IMR-90 (cell line): Measurements from ENCODE around the gene LRRC10B. TPM values are rescaled to one million over a fixed set of nuclear protein-coding genes. Genes with fewer than 3 reads are reported as not detected.

Source experiments
- ATAC-seq: fragments of 200-7000 bp; cut with Tn5 transposase; 2 replicates; pipeline ENCODE4 v1.9.1; 2020; ENCODE audit warnings: low read depth, mild to moderate bottlenecking, moderate library complexity
- BruUV-seq: library from RNA; stranded (reverse); fragments of 400-500 nt; replicated peaks from 2 replicates; lab custom pipeline; 2021; lab: Mats Ljungman, UMichigan
- CTCF ChIA-PET: fragments of 300-600 bp; formaldehyde crosslinking; extraction: SDS; loops from one replicate; lab custom pipeline; 2021; ENCODE audit warnings: antibody characterized with exemption; lab: Yijun Ruan, JAX
- POLR2A ChIA-PET: fragments of 300-600 bp; sonication (Branson Sonifier 250); formaldehyde crosslinking; loops from one replicate; lab custom pipeline; 2022; ENCODE audit warnings: antibody characterized with exemption; ENCODE audit not compliant: unreplicated experiment; lab: Charles Lee
- DNase-seq: peaks from one replicate; pipeline ENCODE4 v3.0.0; 2013
- H2AFZ ChIP-seq: replicated peaks from 2 replicates; pipeline ENCODE3; 2013; ENCODE audit warnings: low read length, mild to moderate bottlenecking; ENCODE audit not compliant: poor library complexity
- H2AK5ac ChIP-seq: 2 replicates; pipeline ENCODE4 v1.6.1; 2013; ENCODE audit warnings: low read depth, low read length, inconsistent platforms
- H2AK9ac ChIP-seq: replicated peaks from 2 replicates; pipeline ENCODE3; 2013; ENCODE audit warnings: mild to moderate bottlenecking, low read depth, low read length, moderate library complexity; ENCODE audit not compliant: poor library complexity
- H2BK120ac ChIP-seq: 2 replicates; pipeline ENCODE4 v1.6.1; 2013; ENCODE audit warnings: low read depth, low read length, inconsistent platforms
- H2BK15ac ChIP-seq: 3 replicates; pipeline ENCODE4 v1.6.1; 2013; ENCODE audit warnings: low read depth, low read length, inconsistent platforms
- H2BK20ac ChIP-seq: 2 replicates; pipeline ENCODE4 v1.6.1; 2013; ENCODE audit warnings: low read depth, mild to moderate bottlenecking, inconsistent platforms, low read length, moderate library complexity
- H2BK5ac ChIP-seq: 2 replicates; pipeline ENCODE4 v1.6.1; 2013; ENCODE audit warnings: mild to moderate bottlenecking, low read depth, low read length, inconsistent platforms; ENCODE audit not compliant: poor library complexity, severe bottlenecking
- H3K14ac ChIP-seq: replicated peaks from 2 replicates; pipeline ENCODE4 v1.6.1; 2013; ENCODE audit warnings: low read depth, low read length, inconsistent platforms
- H3K18ac ChIP-seq: 2 replicates; pipeline ENCODE4 v1.6.1; 2013; ENCODE audit warnings: low read depth, low read length, control low read depth
- H3K23ac ChIP-seq: 2 replicates; pipeline ENCODE4 v1.6.1; 2013; ENCODE audit warnings: low read depth, low read length, inconsistent platforms
- H3K27ac ChIP-seq: 2 replicates; pipeline ENCODE4 v1.5.1; 2013; ENCODE audit warnings: mild to moderate bottlenecking, control low read depth, low read length; ENCODE audit not compliant: insufficient read depth
- H3K27me3 ChIP-seq: 2 replicates; pipeline ENCODE4 v1.6.1; 2013; ENCODE audit warnings: low read length; ENCODE audit not compliant: control insufficient read depth, insufficient read depth
- H3K36me3 ChIP-seq: 2 replicates; pipeline ENCODE4 v1.6.1; 2013; ENCODE audit warnings: low read length, mixed read lengths; ENCODE audit not compliant: control insufficient read depth, insufficient read depth
- H3K4ac ChIP-seq: 2 replicates; pipeline ENCODE4 v1.6.1; 2013; ENCODE audit warnings: low read depth, low read length, inconsistent platforms
- H3K4me1 ChIP-seq: 2 replicates; pipeline ENCODE4 v1.6.1; 2013; ENCODE audit warnings: low read length, mixed read lengths; ENCODE audit not compliant: control insufficient read depth, insufficient read depth
- H3K4me2 ChIP-seq: 2 replicates; pipeline ENCODE4 v1.6.1; 2013; ENCODE audit warnings: low read depth, mild to moderate bottlenecking, control low read depth, low read length, moderate library complexity
- H3K4me3 ChIP-seq: 2 replicates; pipeline ENCODE4 v1.5.1; 2013; ENCODE audit warnings: low read depth, mild to moderate bottlenecking, control low read depth, low read length, moderate library complexity; ENCODE audit not compliant: insufficient read depth
- H3K56ac ChIP-seq: 2 replicates; pipeline ENCODE4 v1.6.1; 2013; ENCODE audit warnings: low read length, inconsistent platforms; ENCODE audit not compliant: insufficient read depth; ENCODE audit errors: extremely low read depth
- H3K79me1 ChIP-seq, 2 experiments: 2 replicates each; pipeline ENCODE4 v1.6.1; 2013; ENCODE audit warnings: low read length in 2 of 2, inconsistent platforms in 1 of 2, low read depth in 1 of 2
- H3K9ac ChIP-seq: 2 replicates; pipeline ENCODE4 v1.6.1; 2013; ENCODE audit warnings: low read depth, low read length, control low read depth
- H3K9me1 ChIP-seq: 2 replicates; pipeline ENCODE4 v1.6.1; 2013; ENCODE audit warnings: low read length, inconsistent platforms; ENCODE audit not compliant: insufficient read depth
- H3K9me3 ChIP-seq: 2 replicates; pipeline ENCODE4 v1.6.1; 2013; ENCODE audit warnings: low read length; ENCODE audit not compliant: control insufficient read depth, insufficient read depth
- H4K20me1 ChIP-seq: 2 replicates; pipeline ENCODE4 v1.6.1; 2013; ENCODE audit warnings: low read length, inconsistent platforms; ENCODE audit not compliant: insufficient read depth
- H4K5ac ChIP-seq: 2 replicates; pipeline ENCODE4 v1.6.1; 2013; ENCODE audit warnings: mild to moderate bottlenecking, low read depth, low read length, control low read depth
- H4K8ac ChIP-seq, 2 experiments: 2 replicates each; pipeline ENCODE4 v1.6.1; 2013; ENCODE audit warnings: low read depth in 2 of 2, low read length in 2 of 2, control low read depth in 1 of 2, inconsistent platforms in 1 of 2
- H4K91ac ChIP-seq: 2 replicates; pipeline ENCODE4 v1.6.1; 2013; ENCODE audit warnings: low read depth, low read length, inconsistent platforms; ENCODE audit not compliant: insufficient read depth
- FOS ChIP-seq: fragments of 150-350 bp; IDR thresholded peaks from 2 replicates; pipeline ENCODE4 v1.6.1; 2016; ENCODE audit warnings: low read depth, low read length
- MAZ ChIP-seq: IDR thresholded peaks from 2 replicates; pipeline ENCODE4 v1.6.1; 2012; ENCODE audit warnings: low read depth, mild to moderate bottlenecking, low read length, improper control_type of control experiment, moderate library complexity, borderline replicate concordance
- POLR2A ChIP-seq: IDR thresholded peaks from 2 replicates; pipeline ENCODE4 v1.6.1; 2012; ENCODE audit warnings: mild to moderate bottlenecking, low read depth, low read length
- RAD21 ChIP-seq: IDR thresholded peaks from 2 replicates; pipeline ENCODE4 v1.6.1; 2012; ENCODE audit warnings: low read length, improper control_type of control experiment
- SMC3 ChIP-seq: fragments of 150-350 bp; IDR thresholded peaks from 2 replicates; pipeline ENCODE4 v1.6.1; 2016; ENCODE audit warnings: low read depth, mild to moderate bottlenecking, antibody characterized with exemption, low read length, moderate library complexity
- WGBS, 2 experiments: methylation state at CpG; one replicate each; pipeline versions ENCODE4 v1.1.5 to v1.1.7; 2013; ENCODE audit warnings: missing lambda C conversion rate in 2 of 2; ENCODE audit not compliant: insufficient read length in 1 of 2; ENCODE audit errors: extremely low coverage in 2 of 2; 5-methylcytosine and 5-hydroxymethylcytosine counted together
- dilution Hi-C: fragments of 300-500 bp; cut with HindIII; formaldehyde crosslinking; loops from one replicate; pipeline ENCODE4 v1.14.3; 2018; ENCODE audit warnings: low sequenced_read_pairs; ENCODE audit not compliant: unreplicated experiment
- in situ Hi-C: fragments of 300-500 bp; cut with MboI; formaldehyde crosslinking; loops from 3 replicates; pipeline ENCODE4 v1.14.3; 2019; ENCODE audit warnings: low sequenced_read_pairs, inconsistent platforms, mixed read lengths
- intact Hi-C: fragments of 100-400 bp; cut with micrococcal nuclease; formaldehyde crosslinking; loops from 2 replicates; pipeline ENCODE4 v1.10.0; 2022
- polyA plus RNA-seq, 3 experiments: library from polyadenylated mRNA; depleted of rRNA; stranded (reverse); fragments of >200 nt; gene quantifications; 2 replicates each; pipeline ENCODE4 v1.2.3, GENCODE V29; 2012; ENCODE audit warnings: low replicate concordance in 1 of 3
- total RNA-seq: library from RNA; depleted of rRNA; stranded (reverse); fragments of >200 nt; gene quantifications from 2 replicates; pipeline ENCODE4 v1.2.3, GENCODE V29; 2012

Gene LRRC10B
- total and polyA plus RNA-seq, 2 of the 4 experiments (the other 2 are of a cell fraction), result not detected

DNA sequence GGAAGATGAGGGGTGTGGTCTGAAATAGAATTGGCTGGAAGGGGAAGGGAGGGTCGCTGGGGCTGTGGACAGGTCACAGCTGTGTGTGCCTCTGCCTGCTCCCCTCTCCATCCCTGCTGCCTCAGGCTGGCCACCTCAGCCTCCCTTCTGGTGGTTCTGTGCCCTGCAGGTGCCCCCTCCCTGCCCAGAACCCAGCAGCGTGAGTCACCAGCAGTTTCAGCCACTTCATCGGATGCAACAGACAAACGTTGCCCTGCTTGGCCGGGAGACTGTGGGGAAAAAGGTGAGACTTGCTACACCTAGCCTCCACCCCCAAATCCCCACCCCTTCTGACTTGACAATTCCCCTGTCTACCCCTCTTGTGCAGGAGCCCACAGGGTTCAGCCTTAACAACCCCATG is 21.8 kb upstream of the LRRC10B start:
- dilution Hi-C loops, result no loop called here
- WGBS, 2 experiments, result no CpG with 5 or more reads among the region's 5 CpGs
- BruUV-seq, result no TSS peak

More for the DNA sequence above, 21.8 kb upstream of the LRRC10B start:
- no peak overlapping the region for H3K4me3 ChIP-seq
- ChIA-PET POLR2A (no interaction called here), CTCF (no interaction called here)
- H2BK120ac ChIP-seq, result no peak overlapping the region
- H2AK5ac ChIP-seq, result no peak overlapping the region
- no peak overlapping the region for H2BK5ac ChIP-seq
- H3K4me2 ChIP-seq, result no peak overlapping the region
- ATAC-seq, result no peak
- H3K18ac ChIP-seq, result no peak overlapping the region
- H3K56ac ChIP-seq, result no peak overlapping the region
- intact Hi-C loops, result no loop called here
- H4K91ac ChIP-seq, result no peak overlapping the region
- no peak overlapping the region for H3K9ac ChIP-seq
- no peaks in the 10 kb centered on the region for H4K20me1 ChIP-seq
- no peak overlapping the region for H3K23ac ChIP-seq
- H2BK20ac ChIP-seq, result no peak overlapping the region
- H3K9me3 ChIP-seq, result no peaks in the 10 kb centered on the region
- no peaks in the 10 kb centered on the region for H3K79me1 ChIP-seq
- no peak overlapping the region for H2AFZ ChIP-seq
- H3K4me1 ChIP-seq, result peaks cover 22% of the 10 kb centered on the region
- H3K27me3 ChIP-seq, result peaks cover 14% of the 10 kb centered on the region; the same call in 1 of the 2 replicates
- no peak overlapping the region for H2AK9ac ChIP-seq
- TF ChIP-seq FOS (no peak), SMC3 (no peak), MAZ (no peak), RAD21 (no peak), POLR2A (no peak)
- no peak overlapping the region for H3K4ac ChIP-seq
- H3K27ac ChIP-seq, result no peak overlapping the region
- no peaks in the 10 kb centered on the region for H3K36me3 ChIP-seq
- in situ Hi-C loops, result no loop called here
- no peak overlapping the region for H2BK15ac ChIP-seq
- no peak overlapping the region for H4K5ac ChIP-seq
- 0 out of 2 replicates have a peak, but pooled peaks cover 4% of the 10 kb centered on the region for H3K9me1 ChIP-seq
- no peak for DNase-seq
- H3K14ac ChIP-seq, result no peak overlapping the region
- no peak overlapping the region for H4K8ac ChIP-seq
